Right lung (tissue), 5 donors: ENCODE measurements around the gene OCA2. TPM values are rescaled to one million over a fixed set of nuclear protein-coding genes. Genes with fewer than 3 reads are reported as not detected.

Source experiments
- DNase-seq, 2 donors: peaks; one replicate each; pipeline ENCODE4 v3.0.0-alpha.2; 2013
- polyA plus RNA-seq, 5 donors: library from polyadenylated mRNA; unstranded; fragments of 120-200 nt; gene quantifications; one replicate each; pipeline versions ENCODE4 v1.2.1 to v1.2.3, GENCODE V29; 2013; ENCODE audit warnings: inconsistent platforms in 1 of 5, low replicate concordance in 1 of 5; ENCODE audit not compliant: insufficient read length in 5 of 5, insufficient read depth in 1 of 5

OCA2 gene
- polyA plus RNA-seq, 5 donors = 11.5 to 19.4 (median 15.1) TPM

- no peak for DNase-seq
Measured at GRCh38 chr15:27878841-27879240, 220.3 kb downstream of the OCA2 start.

GRCh38 chr15:27873828-27874227, 225.3 kb downstream of the OCA2 start:
- DNase-seq = no peak

GRCh38 chr15:27873039-27873438, 226.1 kb downstream of the OCA2 start:
- no peak for DNase-seq

GRCh38 chr15:27872355-27872754, 226.8 kb downstream of the OCA2 start:
- DNase-seq = no peak

- no peak for DNase-seq
Measured at GRCh38 chr15:27871902-27872260, 227.2 kb downstream of the OCA2 start.

GRCh38 chr15:27871078-27871901, 227.8 kb downstream of the OCA2 start:
- DNase-seq = no peak

GRCh38 chr15:27870320-27870719, 228.8 kb downstream of the OCA2 start:
- no peak for DNase-seq

- no peak for DNase-seq
Measured at GRCh38 chr15:27869697-27870281, 229.3 kb downstream of the OCA2 start.

- no peak for DNase-seq
Measured at GRCh38 chr15:27868828-27869404, 230.2 kb downstream of the OCA2 start.

- no peak for DNase-seq
Measured at GRCh38 chr15:27867861-27868260, 231.3 kb downstream of the OCA2 start.

GRCh38 chr15:27866505-27867165, 232.5 kb downstream of the OCA2 start:
- DNase-seq = no peak

GRCh38 chr15:27865926-27866325, 233.2 kb downstream of the OCA2 start:
- no peak for DNase-seq

- DNase-seq = no peak
Measured at GRCh38 chr15:27865323-27865922, 233.7 kb downstream of the OCA2 start.

- no peak for DNase-seq
Measured at GRCh38 chr15:27864719-27865118, 234.4 kb downstream of the OCA2 start.

GRCh38 chr15:27864086-27864485, 235.0 kb downstream of the OCA2 start:
- DNase-seq = no peak

- DNase-seq = no peak
Measured at GRCh38 chr15:27863000-27863399, 236.1 kb downstream of the OCA2 start.

GRCh38 chr15:27861171-27861570, 237.9 kb downstream of the OCA2 start:
- DNase-seq = no peak

- no peak for DNase-seq
Measured at GRCh38 chr15:27855137-27855536, 244.0 kb downstream of the OCA2 start.

GRCh38 chr15:27854601-27855000, 244.5 kb downstream of the OCA2 start:
- no peak for DNase-seq

- no peak for DNase-seq
Measured at GRCh38 chr15:27853624-27854455, 245.3 kb downstream of the OCA2 start.

- no peak for DNase-seq
Measured at GRCh38 chr15:27851858-27852210, 247.3 kb downstream of the OCA2 start.
